Ecto neural progenitor cell (in vitro differentiated cells): Measurements from ENCODE around the gene KIAA1614.

Experiments used
- DNase-seq: peaks from one replicate; pipeline ENCODE4 v3.0.0-alpha.2; 2018; ENCODE audit warnings: low spot score

KIAA1614 gene

GRCh38 chr1:180907313-180908055 lies 5.2 kb upstream of the KIAA1614 start:
- no peak for DNase-seq

DNA sequence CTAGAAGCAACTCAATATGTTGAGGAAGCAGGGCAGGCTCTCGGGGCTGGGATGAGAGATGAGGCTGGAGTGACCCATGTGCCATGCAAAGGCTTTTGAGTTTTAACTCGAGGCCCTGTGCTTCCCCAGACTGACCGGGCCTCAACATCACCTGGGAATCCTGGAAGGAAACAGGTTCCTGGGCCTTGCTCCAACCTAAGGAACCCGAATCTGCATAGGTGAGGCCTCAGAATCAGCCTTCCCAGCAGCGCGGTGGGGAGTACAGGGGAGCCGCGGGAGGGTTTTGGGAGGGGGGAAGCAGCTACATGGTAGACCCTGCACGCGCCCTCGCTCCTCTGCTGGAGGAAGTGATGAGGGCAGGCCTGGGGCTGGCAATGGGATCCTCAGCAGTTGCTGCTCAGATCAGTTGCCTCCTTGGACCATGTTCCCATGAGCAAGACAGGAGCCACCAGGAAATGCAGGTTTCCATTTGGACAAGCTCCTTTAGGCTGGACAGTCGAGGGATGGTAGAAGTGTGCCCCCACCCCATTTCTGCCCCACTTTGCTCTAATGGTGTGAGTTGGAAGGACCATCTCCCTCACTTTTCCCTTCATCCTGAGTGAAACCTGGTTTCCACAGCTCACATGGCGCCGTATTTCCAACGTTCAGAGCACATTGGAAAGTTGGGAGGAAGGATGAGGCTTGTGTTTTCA lies 4.5 kb upstream of the KIAA1614 start:
- no peak for DNase-seq

DNA sequence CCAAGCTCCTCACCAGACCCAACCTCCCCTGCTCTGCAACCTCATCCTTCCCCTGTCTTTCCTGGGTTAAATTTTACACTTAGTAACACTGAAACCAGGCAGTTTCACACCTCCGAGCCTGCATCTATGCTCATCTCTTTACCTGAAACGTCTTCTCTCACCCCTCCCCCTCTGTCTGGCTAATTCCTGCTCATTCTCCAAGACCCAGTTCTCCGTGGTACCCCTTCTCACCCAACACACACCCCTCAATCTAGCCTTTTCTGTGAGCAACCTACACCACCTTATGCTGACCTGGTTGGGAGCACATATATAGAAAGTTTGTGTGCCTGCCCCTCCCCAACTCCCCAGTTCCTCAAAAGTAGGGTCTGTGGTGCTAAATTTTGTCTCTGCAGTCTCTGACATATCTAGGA lies 3.7 kb upstream of the KIAA1614 start:
- DNase-seq = no peak

- DNase-seq = no peak
Measured at GRCh38 chr1:180909462-180909976, 3.2 kb upstream of the KIAA1614 start.

- DNase-seq = no peak
Measured at GRCh38 chr1:180911640-180912191, 981 bp upstream of the KIAA1614 start.

DNA sequence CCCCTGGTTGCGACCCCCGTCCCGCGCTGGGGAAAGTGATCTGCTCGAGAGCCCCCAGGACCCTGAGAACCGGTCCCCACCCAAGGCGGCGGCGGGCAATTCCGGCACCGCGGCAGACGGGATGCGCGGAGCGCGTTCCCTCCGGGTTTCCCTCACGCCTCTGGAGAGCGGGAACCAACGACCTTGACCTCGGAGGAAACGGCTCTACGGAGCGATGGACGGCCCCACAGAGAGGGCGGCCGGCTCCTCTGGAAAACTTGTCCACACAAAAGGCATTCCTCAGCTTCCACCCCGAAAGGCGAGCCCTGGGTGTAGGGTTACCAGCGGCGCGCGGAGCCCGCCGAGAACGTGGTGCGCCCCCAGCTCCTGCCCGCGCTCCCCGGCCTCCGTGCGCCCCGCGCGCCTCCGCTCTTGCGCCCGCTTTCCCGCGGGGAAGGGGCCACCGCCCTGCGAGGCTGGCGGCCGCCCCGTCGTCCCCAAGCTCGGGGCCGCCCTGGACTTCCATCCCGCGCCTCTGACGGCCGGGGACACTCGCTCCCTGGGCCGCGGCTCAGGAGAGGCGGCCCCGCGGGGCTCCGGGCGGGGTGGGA lies 391 bp upstream of the KIAA1614 start:
- no peak for DNase-seq

- DNase-seq = no peak
Measured at GRCh38 chr1:180915426-180915965, 2.8 kb downstream of the KIAA1614 start.

DNA sequence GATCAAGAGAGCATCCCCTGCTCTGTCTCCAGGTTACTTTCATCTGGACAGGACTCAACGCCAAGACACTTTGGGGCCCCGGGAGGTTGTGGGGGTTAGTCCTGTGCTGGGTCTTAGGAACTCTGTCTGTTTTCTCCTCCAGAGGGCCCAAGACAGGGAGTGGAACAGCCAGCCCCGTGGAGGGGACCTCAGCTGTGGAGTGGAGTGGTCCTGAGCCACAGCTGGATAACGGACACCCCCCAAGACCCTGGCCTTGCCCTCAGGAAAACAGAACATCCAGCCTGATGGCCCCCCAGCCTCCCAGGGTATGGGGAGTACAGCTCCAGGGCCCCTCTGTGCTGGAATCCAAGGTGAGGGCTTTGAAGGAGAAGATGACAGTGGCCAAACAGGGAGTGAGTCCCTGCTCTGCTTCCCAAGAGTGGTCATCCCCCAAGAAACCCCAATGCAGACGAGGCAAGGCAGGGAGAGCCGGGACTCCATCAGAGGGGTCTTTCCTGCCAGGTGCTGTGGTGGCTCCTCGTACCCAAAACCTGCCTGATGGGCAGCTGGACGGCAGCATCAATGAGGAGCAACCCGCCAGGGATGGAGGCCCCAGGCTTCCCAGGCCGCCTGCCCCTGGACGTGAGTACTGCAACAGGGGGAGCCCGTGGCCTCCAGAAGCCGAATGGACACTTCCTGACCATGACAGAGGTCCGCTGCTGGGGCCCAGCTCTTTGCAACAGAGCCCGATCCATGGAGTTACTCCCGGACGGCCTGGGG lies 3.5 kb downstream of the KIAA1614 start:
- no peak for DNase-seq

DNA sequence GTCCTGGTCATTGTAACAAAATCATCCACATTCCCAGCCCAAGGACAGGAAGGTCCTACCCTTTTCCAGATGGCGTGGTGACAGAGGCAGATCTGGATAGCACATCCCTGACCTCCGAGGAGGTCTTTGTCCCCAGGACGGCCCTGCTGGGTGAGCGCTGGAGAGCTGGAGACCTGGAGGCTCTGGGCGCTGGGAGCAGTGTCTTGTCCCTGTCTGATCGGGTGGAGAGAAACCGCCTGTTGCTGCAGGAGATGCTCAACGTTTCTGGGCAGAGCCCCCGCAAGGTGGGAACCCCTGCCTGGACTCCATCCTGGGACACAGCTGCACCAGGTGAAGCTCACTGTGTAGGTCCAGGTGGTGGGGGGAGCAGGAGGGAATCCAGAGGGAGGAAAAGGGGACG lies 4.1 kb downstream of the KIAA1614 start:
- DNase-seq = no peak

DNA sequence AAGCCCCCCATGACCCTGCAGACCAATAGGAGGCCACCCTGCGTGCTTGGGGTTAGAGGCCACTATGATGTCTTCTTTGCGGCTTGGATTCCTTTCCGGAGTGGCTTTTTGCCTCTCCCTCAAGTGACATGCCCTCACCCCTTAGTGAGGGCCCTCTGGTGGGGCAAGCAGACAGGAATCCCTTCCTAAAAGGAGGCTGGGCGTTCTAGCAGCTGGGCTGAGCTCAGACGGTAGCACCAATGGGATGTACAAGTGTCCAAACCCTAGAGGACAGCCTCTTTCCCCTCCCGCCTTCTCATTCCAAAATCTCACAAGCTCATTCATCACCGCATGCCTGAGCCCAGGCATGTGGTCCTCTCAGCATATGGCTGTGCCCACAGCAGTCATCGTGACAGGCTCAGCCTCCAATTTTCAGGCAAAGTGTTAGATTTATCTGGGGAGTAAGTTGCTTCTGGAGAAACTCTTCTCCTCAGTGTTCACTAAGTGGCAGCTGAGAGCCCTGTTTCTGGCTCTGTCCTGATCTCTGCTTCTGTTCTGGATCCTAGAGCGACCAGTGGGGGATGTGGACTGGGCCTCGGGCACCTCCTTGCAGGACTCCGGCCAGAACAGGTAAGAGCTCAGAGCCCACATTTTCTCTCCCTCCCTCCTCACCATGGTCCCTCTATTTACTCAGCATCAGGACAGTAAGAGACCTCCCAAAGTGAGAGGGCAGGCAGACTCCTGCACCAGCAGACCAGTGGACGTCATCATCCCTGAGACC lies 4.8 kb downstream of the KIAA1614 start:
- no peak for DNase-seq

GRCh38 chr1:180918519-180918918 lies 5.8 kb downstream of the KIAA1614 start:
- DNase-seq = no peak

- no peak for DNase-seq
Measured at GRCh38 chr1:180919183-180919700, 6.5 kb downstream of the KIAA1614 start.

- DNase-seq = no peak
Measured at GRCh38 chr1:180920193-180920592, 7.5 kb downstream of the KIAA1614 start.

GRCh38 chr1:180920702-180921101 lies 8.0 kb downstream of the KIAA1614 start:
- no peak for DNase-seq

DNA sequence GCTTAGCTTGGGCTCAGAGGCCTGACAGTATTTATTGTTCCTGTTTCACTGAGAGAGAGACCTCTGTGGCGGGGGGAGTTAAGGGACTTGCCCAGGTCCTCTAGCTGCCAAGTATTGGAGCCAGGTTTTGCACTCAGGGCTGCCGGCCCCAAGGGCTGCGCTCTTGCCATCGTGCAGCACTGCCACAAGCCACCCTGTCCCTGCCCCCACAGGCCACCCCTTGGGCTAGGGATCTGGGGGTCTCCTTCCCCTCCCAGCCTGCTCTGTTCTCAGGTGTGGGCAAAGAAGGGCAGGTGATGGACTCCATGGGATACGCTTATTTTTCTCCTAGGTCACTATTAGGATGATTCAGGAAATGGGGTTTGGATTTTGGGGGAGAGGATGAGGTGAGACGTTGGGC lies 8.7 kb downstream of the KIAA1614 start:
- no peak for DNase-seq

DNA sequence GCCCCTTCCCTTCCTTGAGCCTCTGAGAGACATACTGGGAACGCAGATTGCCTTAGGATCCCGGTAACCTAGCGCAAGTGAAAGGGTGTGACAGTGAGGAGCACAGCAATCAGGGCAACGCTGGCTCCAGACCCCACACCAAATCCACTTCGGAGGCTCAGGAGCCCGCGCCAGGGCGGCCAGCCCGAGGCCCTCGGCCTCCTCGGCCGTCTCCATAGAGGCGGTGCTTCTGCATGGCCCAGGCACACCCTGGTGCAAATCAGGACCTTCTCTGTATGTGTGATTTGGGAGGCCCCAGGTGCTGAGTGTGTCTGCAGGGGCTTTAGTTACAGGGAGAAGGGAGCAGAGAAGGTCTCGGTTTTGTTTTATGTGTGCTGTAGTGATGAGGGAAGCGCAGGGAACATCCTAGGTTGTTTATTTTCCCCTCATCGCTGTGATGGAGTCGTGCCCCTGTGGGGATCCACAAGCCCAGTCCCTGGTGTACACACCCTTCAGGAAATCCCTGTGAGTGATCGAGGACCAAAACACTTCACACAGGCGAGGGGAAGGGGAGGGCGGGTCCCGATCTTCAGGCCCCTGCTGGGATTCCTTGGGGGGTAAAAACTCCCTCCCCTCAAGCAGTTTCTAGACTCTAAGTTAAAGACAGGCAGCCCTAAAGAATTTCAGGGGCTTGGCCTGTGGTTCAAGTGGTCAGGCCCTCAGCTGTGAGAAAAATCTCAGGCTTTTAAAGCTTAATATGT lies 9.4 kb downstream of the KIAA1614 start:
- DNase-seq = no peak

DNA sequence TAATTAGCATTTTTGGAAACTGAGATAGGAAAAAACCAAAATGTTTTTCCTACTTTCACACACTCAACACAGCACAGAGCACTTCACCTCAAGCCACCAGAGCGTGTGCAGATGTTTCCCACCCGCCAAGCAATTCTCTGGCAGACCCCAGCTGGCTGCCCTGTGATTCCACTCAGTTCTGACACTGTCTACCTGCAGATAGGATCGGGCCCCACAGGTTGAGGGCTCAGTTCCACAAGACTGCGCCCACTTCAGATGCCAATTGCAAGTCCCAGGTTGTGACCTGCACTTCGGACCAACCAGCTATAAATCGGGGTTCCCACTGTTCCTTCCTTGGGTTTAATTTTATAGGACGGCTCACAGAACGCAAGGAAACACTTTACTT lies 9.9 kb downstream of the KIAA1614 start:
- no peak for DNase-seq

DNA sequence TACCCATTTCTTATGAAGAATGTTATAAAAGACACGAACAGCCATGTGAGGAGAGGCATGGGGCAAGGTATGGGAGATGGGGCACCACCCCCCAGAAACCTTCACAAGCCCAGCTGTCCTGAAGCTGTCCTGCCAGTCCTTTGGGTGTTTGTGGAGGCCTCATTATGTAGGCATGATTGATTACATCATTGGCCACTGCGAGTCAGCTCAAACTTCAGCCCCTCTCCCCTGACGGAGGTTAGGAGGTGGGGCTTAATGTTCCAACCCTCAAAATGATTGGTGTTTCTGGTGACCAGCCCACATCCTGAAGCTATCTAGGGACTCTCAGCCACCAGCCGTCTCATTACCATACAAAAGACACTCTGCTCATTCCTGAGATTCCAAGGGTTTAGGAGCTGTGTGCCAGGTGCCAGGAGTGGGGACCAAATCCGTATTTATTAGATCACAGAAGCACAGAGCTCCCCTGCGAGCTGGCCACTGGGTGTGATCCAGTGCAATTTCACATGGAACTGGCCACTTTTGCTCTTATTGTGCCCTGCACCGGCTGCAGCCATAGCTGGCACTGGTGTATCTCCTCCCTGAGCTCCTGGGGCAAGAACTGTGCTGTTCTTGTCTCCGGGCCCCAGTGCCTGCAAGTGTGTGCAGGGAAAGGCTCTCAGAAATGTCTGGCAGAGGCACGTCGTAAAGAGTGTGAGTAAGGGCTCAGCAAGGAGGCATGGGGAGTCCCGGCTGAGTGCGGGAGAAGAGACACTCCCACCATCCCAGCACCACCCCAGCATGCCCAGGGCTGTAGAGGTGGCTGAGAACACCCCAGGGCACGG lies 10.5 kb downstream of the KIAA1614 start:
- DNase-seq = peak; percentile 84

DNA sequence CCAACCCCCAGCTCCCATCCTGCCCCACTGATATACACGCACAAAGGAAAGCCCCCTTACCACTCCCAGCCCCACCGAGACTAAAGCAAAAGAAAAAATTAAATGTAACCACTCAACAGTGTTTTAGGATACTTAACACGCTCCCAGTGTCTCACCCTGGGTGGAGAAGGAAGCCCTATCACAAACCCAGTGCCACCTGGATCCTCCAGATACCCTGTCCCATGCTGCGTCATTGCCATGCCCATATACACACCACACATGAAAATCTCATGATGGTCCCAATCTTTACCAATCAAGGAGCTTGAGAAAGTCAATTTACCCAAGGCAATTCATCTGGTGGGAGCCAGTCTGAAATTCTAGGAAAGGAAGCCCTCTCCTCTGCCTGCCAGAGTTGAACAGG lies 11.2 kb downstream of the KIAA1614 start:
- DNase-seq = no peak
